ENCODE data around the gene ITM2C.

Gene ITM2C

DNA sequence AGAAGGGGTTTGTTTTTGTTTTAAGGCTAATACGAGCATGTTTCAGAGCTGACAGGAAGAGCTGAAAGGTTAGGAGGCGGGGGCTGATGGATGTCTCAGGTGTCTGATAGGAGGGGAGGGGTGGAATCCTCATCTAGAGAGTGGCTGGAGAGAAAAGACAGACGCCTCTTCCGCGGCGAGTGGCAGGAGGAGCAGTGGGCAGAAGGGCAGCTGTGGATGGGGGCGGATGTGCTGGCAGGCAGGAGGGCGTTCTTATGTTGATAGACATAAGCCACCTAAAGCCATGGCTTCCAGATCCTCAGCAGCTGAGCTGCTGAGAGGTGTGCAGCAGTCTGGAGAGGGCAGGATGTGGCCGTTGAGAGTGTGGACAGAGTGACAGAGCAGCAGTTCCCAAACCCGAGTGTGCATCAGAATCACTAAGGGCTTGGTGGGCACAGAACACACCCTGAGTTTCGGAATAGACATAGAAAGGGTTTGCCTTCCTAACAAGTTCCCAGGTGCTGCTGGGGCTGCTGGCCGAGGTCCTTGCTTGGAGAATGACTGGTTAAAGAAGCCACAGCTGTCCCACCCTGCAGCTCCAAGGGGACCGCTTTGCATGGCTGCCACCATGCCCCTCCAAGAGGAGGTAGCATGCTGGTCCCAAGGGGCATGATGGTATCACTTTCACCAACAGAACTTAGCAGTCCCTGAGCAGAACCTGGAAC is 3.0 kb upstream of the ITM2C start:
- DNase-seq: no peak

DNA sequence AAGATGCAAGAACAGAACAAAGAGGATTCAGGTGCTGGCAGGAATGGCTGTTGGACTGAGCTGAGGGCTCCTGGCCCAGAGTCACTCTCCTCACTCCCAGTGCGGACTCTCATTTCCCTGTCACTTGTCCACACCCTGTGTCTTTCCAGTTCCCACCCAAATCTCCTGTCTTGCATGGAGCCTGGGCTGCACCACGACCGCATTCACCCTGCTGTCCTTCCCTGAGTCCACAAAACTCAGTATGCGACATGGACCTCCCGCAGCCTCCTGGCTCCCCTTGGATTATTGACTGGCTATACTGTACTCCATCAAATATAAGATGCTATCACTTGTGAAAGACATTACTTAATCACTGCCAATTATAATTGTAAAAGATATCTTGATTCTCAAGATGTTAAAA is 2.5 kb upstream of the ITM2C start:
- DNase-seq: no peak

DNA sequence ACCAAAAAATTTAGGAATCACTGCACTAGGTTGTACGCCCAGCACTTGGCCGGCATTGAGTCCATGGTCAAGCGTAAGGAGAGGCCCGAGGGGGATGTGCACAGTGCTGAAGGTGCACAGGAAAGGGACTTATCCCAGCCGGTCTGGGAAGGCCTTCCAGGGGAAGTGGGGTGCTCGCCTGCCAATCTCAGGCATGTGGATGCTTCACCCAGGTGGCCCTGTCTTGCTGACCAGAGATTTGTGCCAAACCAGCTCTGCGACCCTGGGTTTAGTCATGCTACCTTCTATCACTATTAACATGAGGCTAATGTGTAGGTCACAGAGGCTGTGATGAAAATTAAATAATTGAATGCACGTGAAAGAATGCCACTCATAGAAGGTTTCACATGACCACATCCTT is 1.7 kb upstream of the ITM2C start:
- no peak for DNase-seq

DNA sequence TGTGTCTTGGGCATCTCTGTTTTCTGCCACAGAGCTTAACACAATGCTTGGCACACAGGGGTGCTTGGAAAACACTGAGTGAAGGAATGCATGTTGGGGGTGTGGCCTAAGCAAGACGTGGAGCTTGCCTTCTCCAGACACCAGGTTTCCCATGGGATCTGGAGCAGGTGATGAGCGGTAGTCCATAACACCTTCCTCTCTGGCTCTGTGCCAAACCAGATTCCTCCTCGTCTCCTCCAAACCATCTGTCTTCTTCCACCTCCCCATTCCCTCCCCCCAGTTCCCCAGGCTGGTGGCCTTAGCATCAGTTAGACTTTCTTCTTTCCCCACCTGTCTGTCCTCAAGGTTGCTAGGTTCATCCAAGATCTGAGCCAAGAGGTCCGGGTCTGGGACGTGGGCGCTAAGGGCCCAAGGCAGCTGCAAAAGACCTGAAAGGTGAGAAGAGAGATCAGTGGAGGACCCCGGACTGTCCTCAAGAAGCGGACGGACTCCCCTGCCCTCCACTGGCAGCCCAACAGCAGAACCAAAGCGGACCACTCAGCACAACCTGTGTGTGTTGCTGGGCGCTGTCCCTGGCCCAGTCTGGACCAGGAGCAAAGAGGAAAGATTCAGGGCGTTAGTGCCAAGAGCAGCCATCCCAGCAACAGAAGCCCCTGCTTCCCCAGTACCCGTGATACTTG is 1.2 kb upstream of the ITM2C start:
- no peak for DNase-seq

DNA sequence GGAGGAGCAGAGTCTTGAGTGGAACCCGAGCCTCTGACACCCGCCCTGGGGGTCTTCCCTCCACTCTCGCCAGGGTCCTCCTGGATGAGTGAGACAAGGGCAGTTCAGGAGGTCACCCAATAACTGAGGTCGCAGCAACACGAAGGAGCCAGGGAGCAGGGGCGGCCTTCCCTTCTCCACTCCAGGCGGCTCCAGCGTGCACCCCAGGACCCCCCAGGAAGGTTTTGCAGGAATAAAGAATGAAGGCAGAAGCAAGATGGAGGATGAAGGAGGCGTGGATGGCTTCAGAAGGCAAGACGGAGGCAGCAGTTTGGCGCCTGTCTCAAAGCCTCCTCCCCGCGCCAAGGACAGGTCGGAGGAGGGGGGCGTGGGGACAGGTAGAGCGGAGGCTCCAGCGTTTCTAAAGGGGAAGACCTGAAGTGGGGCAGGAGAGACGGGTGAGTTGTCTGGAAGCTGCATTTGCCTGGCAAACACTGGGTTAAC is 579 bp upstream of the ITM2C start:
- no peak for DNase-seq

DNA sequence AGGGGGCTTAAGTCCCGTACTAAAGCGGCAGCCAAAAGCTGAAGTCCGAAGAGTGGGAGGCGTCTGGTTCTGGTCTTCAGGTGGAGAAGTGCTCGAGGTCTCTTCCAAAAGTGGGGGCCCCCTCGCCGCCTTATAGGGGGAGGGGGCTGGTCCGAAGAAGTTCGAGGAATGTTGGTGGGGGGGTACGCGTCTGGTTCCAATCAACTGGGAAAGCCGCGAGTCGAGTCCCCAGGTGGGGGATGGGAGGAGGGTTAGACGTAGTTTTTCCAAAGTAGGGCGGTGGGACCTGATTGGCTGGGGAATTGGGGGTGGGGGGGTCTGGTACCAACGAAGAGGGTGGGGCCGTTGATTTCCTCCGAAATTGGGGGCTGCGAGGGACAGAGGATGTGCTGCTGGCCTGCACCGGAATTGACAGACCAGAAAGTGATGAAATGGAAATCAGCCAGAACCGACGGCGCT is 594 bp downstream of the ITM2C start:
- no peak for DNase-seq

DNA sequence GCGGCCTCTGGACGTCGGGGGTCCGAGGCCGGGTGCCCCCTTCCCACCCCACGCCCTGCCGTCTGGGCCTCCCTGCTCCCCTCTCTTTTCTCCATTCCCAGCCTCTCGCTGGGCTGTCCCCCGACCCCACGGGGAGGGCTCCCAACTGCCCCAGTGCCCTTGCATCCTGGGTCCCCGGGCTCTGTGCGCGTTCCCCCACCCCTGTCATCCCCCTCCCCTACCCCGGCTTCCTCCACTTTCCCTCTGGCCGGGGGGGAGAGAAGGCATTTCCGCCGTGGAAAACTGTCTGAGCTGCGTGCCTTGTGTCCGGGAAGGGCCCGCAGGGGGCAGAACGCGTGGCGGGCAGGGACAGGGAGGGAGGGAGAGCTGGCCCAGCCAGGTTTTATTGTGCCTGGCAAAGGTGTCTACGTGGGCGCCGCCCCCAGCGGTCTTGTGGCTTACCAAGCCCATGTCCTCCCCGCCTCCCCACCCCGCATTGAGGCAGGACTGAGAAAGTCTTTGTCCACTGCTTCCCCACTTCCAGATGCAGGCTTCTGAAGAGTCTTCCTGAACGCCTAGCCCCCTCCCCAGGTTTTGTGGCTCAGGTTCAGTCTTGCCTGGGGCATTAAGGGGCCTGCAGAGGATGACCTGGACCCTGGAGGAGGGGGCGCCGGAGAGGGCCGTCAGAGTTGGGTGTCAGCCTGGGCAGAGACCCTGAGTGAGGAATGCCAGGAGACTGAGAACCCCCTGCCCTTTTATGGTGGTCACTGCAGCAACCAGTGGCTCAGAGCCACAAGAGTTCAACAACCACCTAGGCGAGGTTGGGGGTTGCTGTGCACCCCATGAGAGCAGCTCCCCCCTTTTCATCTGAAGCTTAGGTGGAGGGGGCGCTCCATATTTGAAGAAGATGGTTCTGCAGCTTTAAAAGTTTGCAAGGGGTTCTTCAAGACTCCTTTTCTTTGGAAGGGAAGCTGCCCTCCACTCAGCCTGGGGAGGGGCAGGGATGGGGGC is 1.3 kb downstream of the ITM2C start:
- no peak for DNase-seq

DNA sequence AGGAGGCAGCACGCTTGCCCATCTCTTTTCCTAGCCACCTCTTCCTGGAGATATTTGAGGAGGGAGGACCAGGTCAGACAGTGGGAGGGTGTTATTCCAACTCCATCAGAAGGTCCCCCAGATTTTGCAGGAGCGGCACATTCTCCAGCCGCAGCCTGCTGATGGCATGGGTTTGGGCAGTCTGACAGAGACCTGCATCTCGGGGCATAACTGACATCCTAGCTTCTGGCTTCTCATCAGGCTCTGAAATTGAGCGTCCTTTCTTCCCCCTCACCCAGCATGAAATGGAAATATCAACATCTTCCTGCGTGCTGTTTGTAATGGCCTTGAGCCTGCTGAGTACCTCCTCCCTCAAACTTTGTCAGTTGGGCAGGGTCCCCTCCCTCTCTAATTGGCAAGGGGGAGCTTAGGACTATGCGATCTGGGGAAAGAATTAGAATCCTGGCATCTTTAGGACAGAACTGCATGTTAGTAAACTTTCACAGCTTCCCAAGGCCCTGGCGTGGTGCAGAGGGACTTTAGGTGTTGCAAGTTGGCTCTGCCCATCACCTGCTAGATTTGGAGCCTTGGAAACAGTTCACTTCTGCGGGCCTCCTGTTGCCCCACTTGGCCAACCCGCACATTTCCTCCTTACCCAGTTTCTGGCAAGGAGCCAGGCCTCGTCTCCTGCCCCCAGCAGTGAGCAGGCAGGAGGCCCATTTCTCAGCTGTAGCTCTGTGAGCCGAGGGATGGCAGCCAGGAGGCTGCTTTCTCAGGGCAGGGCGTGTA is 2.2 kb downstream of the ITM2C start:
- DNase-seq: no peak

DNA sequence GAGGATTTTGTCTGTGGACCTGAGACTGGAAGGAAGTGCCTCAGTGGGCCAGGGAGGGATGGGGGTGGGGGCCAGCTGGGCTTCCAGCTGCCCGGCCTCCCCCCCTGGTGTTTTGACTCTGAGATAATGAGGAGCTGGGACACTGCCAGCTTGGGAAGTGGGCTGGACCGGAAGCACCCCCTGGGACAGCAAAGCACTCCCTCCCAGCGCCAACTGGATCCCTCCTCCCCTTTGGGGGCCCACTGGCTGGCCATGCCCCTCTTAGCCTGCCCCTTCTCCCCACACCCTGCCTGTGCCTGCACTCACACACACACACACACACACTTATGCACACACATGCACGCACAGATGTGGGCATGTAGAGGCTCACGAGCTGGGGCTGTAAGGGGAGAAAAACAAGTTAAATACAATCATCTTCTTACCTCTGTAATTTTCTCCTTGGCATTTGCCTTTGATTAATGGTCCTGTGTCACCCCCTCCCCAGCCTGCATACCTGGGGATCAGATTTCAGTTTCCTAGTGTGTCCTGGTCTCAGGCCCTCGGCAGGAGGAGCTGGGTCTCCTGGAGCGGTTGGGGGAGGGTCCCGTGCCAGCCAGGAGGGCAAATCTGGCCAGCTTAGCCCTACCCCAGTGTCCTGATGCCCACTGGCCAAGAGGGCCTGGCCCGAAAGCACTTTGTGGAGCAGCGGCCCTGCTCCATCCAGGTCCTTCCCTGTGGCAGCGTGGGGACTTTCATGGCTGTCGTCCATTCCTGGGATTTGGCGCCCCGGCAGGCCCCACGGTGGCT is 3.6 kb downstream of the ITM2C start:
- no peak for DNase-seq

DNA sequence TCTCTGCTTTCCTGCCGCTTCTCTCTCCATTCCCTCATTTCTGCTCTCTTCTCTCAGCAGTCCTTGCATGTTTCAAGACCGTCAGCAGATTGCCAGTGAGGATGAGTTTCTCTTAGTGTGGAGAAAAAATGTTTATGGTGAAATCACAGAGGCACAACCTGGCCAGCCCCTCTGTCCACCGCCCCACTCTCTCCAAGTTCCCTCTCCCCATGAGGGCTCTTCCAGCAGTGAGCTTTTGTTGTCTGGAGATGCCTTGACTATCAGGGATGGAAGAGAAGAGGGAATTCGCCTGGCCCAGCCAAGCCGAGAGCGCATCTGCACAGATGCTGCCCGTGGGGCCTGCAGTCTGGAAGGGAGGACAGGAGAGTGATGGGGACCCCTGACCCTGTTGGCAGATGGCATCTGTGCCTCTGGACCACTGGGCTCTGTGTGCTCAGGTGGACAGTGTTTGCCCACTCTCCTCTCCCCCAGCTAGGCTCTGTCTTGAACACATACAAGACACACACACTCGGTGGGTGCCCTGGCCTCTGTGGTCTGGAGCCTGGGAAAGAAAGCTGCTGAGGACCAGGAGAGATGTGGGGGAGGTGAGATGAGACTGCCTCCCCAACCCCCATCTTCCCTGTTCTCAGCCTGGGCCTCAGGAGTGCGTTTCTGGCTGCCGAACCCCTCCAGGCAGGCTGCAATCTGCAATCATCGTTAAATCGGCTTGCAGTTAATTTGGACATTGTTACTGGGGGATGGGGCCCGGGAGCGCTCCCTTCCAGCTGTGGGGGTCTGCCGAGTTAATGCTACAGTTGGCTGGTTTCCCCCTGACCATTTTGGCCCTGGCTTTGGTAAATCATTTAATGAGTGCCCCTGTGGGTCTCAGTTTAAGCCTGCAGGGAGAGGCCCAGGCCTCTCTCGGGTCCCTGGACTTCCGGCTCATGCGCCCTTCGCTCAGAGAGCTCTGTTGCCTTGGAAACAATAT is 4.5 kb downstream of the ITM2C start:
- DNase-seq: no peak

DNA sequence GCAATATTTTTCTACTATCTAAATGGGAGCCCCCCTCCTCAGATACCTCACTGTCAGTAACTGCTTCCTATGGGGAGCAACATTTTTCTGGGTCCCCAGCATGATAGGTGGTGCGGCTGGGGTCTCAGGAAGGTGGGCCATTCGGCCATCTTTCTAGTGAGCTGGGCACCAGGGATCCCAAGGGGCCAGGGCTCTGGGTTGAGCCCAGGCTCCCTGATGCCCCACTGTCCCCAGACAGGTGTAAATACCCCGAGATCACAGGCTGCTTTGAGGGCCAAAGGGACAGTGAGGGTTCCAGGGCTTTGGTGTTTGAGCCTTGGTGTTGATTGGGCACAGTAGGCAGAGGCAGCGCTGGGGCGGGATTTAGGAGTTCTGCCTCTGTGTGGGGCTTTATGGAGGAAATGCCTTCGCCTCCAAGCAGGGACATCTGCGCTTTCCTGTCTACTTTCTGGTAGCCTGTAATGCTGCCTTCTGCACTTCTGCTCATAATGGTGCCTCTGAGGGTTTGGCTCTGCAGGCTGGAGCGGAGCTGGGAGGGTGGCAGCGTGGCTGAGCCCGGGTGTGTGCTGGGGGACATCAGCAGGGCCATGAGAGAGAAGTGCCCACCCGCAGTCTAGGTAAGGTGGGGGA is 5.3 kb downstream of the ITM2C start:
- DNase-seq: no peak

DNA sequence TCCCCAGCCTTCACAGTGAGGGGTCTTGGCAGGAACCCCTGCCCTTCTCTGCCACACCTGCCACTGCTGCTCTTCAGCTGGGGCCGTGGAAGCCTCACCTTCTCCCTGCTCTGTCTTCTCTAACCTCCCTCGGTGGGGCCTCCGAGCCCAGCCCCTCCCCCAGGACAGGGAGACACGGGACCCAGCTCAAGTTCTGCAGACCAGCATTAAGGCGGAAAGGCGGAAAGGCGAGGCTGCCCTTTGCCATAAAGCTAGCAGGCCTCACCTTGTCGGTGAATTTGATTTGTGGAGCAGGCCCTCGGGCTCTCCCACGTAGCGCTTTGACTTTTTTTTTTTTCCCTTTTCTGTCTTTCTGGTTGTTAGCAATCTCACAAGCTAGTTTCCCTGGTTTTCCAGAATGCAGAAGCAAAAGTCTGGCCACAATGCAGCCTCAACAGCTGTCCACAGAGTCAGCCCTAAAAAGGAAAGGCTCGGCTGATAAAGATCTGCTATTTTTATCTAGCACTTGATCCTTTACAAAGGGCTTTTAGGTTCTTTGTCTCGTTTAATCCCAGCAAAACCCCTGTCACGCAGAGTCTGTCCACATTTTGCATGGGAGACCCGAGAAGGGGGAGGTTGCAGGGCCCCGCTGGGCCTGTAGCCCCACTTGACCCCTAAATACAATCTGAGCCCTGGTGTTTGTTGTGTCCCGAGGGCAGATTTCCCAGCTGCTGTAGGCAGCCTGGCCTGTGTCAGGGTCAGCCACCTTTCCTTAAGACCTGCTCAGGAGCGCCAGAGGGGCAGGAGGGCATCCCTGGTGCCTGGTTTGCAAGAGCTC is 6.0 kb downstream of the ITM2C start:
- DNase-seq: no peak

DNA sequence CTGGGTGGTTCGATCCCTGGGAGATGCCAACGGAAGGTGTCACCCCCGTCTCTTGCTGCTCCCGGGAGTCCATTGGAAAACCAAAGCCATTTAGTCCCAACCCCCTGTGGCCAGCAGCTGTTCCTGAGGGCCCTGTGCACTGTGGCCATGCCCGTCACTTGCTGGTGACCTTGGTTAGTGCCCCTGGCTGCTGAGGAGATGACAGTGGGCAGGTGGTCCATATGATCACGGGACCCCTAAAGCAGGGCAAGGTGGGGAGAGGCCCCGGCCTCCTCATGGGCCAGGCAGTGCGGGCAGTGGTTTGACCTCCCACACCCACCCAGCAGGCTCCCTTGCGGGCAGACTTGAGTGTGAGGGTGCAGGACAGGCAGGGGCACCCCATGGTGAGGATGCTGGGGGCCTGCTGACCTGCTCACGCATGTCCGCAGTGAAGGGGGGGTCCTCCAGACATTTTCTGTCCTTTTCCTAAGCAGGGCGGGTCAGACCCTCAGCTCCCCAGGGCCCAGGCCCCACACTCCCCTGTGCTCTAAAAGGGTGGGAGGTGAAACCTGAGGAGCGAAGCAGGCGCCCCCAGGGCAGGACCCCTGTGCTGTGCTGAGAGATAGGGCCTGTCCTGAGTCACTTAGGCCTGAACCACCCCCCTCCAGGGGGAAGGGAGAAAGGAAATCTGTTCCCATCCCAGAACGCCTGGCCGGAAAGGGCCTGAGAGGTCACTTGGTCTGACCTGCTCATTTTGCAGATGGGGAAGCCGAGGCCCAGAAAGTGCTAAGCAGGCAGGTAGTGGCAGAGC is 6.8 kb downstream of the ITM2C start:
- DNase-seq: no peak

DNA sequence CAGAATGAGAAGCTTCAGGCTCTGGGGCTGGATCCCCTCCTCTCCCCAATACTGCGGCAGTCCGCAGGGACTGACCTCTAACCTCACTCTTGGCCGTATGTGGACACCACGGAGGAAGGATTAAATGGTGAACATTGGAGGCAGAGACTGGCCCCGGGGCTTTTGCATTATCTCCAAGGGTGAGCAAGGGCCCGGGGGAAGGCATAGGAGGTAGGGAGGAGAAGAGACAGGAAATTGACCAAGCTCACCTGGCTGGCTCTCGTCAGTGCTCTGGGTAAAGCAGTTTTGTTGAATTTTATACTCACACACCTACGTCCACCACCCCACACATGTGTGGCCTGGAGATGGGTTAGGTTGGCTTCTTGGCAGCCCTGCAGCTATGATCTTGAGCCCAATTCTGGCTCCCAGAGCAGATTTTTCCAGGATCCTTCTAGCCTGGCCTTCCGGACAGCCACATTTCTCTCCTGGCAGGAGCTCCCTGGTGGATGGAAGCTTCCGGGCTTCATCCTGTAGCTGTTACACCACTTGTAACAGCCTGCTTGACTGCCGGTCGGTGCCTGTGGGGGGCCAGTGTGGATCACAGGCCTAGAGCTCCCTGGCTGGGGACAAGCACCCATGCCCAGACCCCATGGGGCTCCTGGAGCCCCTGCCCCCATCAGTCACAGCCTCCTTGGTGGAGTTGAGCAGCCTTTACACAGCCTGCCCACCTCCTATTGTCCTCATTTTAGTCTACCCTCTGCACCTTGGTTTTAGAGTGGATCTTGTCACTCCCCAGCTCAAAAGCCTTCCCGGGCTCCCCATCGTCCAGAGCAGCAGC is 7.6 kb downstream of the ITM2C start:
- no peak for DNase-seq

DNA sequence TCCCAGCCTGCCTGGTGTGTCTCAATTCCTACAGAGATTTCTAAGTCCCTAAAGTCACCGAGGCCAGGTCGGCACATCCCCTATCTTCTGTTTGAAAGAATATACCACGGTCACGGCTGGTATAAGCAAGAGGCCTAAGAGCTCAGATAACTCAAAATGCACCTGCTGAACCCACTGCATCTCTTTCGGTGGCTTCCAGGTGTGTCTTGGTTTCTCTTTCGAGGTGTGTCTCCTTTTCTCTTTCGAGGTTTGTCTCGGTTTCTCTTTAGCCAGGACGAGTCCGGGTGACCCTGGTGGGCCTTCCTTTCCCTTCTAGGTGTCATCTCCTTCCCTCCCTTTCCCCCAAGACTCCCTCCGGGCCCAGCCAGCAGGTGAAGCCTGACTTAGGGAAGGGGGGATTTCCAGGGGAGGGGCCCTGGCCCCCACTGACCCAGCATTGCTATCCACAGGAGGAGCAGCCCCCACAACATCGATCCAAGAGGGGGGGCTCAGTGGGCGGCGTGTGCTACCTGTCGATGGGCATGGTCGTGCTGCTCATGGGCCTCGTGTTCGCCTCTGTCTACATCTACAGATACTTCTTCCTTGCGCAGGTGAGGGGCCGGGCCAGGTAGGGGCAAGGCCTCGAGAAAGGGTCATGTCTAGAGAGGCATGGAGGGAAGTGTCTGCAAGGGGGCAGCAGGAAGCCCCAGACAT is 8.4 kb downstream of the ITM2C start:
- no peak for DNase-seq

DNA sequence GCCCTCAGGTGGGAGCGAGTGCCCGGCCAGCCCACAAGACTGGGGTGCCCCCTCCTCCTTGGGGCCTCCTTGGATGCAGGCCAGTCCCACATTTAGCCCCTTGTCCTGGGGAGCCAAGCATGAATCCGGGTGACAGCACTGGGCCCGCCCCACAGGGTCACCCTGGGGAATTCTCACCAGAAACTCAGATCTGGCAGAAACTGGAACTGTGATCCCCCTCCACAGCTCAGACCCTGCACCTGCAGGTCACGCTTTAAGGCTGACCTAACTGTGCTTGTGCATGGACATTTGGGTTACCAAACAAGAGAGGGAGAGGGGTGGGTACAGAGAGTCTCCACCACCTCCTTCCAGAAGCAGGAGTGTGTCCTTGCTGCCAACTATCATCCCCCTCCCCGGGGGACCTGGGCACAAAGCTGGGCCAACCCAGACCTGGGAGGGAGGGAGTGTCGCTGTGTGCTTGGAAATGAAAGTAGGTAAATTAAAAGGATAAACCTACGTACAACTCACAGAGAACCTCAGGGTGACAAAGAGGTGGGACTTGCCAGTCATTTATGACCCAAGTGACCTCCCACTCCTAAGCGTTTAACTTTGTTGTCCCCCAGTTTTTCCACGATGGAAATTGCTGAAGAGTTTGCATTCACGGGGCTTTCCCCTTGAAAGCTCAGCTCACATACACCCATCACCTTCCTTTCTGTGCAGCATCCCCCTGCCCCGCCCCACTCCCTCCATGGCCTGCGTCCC is 9.1 kb downstream of the ITM2C start:
- DNase-seq: no peak

All from NK-92 treated with Interleukin-12 subunit alpha and Interleukin-12 subunit beta, amount 100 ng/mL, for 24 hours (cell line).